HG02763 (cell line): Measurements from ENCODE around the gene MARCHF3.

Experiments
- ATAC-seq: cut with Tn5 transposase; IDR thresholded peaks from one replicate; pipeline ENCODE4 v1.9.1; 2021; ENCODE audit warnings: mild to moderate bottlenecking, moderate library complexity; ENCODE audit not compliant: unreplicated experiment

MARCHF3 gene

GRCh38 chr5:126883564-126884245, 146.7 kb downstream of the MARCHF3 start:
- ATAC-seq = no peak

GRCh38 chr5:126881821-126882600, 148.3 kb downstream of the MARCHF3 start:
- ATAC-seq = no peak

- ATAC-seq = no peak
These were observed 151.7 kb downstream of the MARCHF3 start for GRCh38 chr5:126878634-126879033.

GRCh38 chr5:126878085-126878484, 152.3 kb downstream of the MARCHF3 start:
- ATAC-seq = no peak

- ATAC-seq = no peak
These were observed 152.8 kb downstream of the MARCHF3 start for GRCh38 chr5:126877602-126878001.

GRCh38 chr5:126875303-126875785, 155.0 kb downstream of the MARCHF3 start:
- ATAC-seq = no peak

- ATAC-seq = no peak
These were observed 157.6 kb downstream of the MARCHF3 start for GRCh38 chr5:126872561-126873354.

- no peak for ATAC-seq
These were observed 158.9 kb downstream of the MARCHF3 start for GRCh38 chr5:126871441-126871840.

GRCh38 chr5:126869005-126869451, 161.3 kb downstream of the MARCHF3 start:
- peak; percentile 46 for ATAC-seq

- ATAC-seq = no peak
These were observed 161.9 kb downstream of the MARCHF3 start for GRCh38 chr5:126868338-126869004.

- ATAC-seq = no peak
These were observed 163.3 kb downstream of the MARCHF3 start for GRCh38 chr5:126866851-126867636.

GRCh38 chr5:126865299-126865698, 165.1 kb downstream of the MARCHF3 start:
- no peak for ATAC-seq

- no peak for ATAC-seq
These were observed 166.2 kb downstream of the MARCHF3 start for GRCh38 chr5:126864042-126864688.

GRCh38 chr5:126863402-126863801, 167.0 kb downstream of the MARCHF3 start:
- no peak for ATAC-seq

GRCh38 chr5:126858441-126858840, 171.9 kb downstream of the MARCHF3 start:
- no peak for ATAC-seq

- no peak for ATAC-seq
These were observed 172.6 kb downstream of the MARCHF3 start for GRCh38 chr5:126857472-126858410.

GRCh38 chr5:126855266-126855665, 175.1 kb downstream of the MARCHF3 start:
- ATAC-seq = no peak

- no peak for ATAC-seq
These were observed 175.7 kb downstream of the MARCHF3 start for GRCh38 chr5:126854526-126855110.
